Measurements from ENCODE around the gene RBM33. TPM values are rescaled to one million over a fixed set of nuclear protein-coding genes. Genes with fewer than 3 reads are reported as not detected.

The RBM33 gene
- total and polyA plus RNA-seq, 2 of the 4 experiments (the other 2 are of a cell fraction): 7.3 to 10.8 TPM

DNA sequence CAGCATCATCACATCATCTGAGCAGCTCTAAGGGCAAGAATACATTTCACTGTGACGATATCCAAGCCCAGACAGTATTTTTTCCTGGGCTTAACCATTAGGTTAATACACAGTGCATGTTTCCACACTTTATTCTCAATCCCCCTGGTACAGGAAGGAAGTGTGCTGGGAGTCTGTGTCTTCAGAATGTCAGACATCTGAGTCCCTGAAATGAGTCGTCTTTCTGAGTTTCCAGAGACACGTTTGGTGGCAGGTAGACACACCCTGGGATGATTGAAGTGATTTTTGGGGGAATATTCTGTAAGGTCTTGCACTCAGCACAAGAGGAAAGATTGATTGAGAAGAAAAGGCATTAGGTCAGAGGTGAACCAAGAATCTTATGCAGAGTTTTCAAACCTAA lies 180.9 kb downstream of the RBM33 start:
- no peak overlapping the region for H3K27ac ChIP-seq (ENCODE audit: insufficient read depth, low read length)
- no peak overlapping the region for H3K4me3 ChIP-seq (ENCODE audit: insufficient read depth, low read depth, low read length)
- no peak overlapping the region for H4K8ac ChIP-seq (ENCODE audit: low read depth in 2 of 2, low read length in 2 of 2)
- H2BK5ac ChIP-seq (ENCODE audit: low read depth, low read length, poor library complexity, severe bottlenecking): no peak overlapping the region
- no TSS peak for BruUV-seq (replicated peaks)
- H3K36me3 ChIP-seq (ENCODE audit: control insufficient read depth, insufficient read depth, low read length): no peaks in the 10 kb centered on the region
- no peaks in the 10 kb centered on the region for H3K4me1 ChIP-seq (ENCODE audit: control insufficient read depth, insufficient read depth, low read length)
- no peak overlapping the region for H2AK5ac ChIP-seq (ENCODE audit: low read depth, low read length)
- H2BK15ac ChIP-seq (ENCODE audit: low read depth, low read length): no peak overlapping the region
- intact Hi-C loops (cut with micrococcal nuclease) (no loop called here), dilution Hi-C loops (cut with HindIII; ENCODE audit: low sequenced_read_pairs, unreplicated experiment) (no loop called here), in situ Hi-C loops (cut with MboI; ENCODE audit: low sequenced_read_pairs) (no loop called here)
- TF ChIP-seq FOS (IDR thresholded peaks at IDR 0.05; ENCODE audit: low read depth, low read length) (no peak), RAD21 (IDR thresholded peaks at IDR 0.05; ENCODE audit: low read length) (no peak), MAZ (IDR thresholded peaks at IDR 0.05; ENCODE audit: borderline replicate concordance, low read depth, low read length) (no peak), NFE2L2 (IDR thresholded peaks at IDR 0.05; ENCODE audit: low read depth, low read length) (no peak)
- ATAC-seq (ENCODE audit: low read depth): no peak
- H3K23ac ChIP-seq (ENCODE audit: low read depth, low read length): no peak overlapping the region
- H4K5ac ChIP-seq (ENCODE audit: low read depth, low read length): no peak overlapping the region
- POLR2A ChIA-PET (ENCODE audit: unreplicated experiment): no interaction called here
- H3K27me3 ChIP-seq (ENCODE audit: control insufficient read depth, insufficient read depth, low read length): no peaks in the 10 kb centered on the region; the same call in 1 of the 2 replicates
- H3K14ac ChIP-seq (replicated peaks; ENCODE audit: low read depth, low read length): no peak overlapping the region
- no peaks in the 10 kb centered on the region for H3K9me1 ChIP-seq (ENCODE audit: insufficient read depth, low read length)
- DNase-seq: no peak
- no peak overlapping the region for H2AFZ ChIP-seq (replicated peaks; ENCODE audit: low read length, poor library complexity)
- H3K4me2 ChIP-seq (ENCODE audit: low read depth, low read length): no peak overlapping the region
- no peaks in the 10 kb centered on the region; the same call in 1 of the 2 replicates for H3K9me3 ChIP-seq (ENCODE audit: control insufficient read depth, insufficient read depth, low read length)
- H3K18ac ChIP-seq (ENCODE audit: low read depth, low read length): no peak overlapping the region
- no peaks in the 10 kb centered on the region for H4K20me1 ChIP-seq (ENCODE audit: insufficient read depth, low read length)
- no peak overlapping the region for H3K56ac ChIP-seq (ENCODE audit: extremely low read depth, insufficient read depth, low read length)
- CTCF ChIA-PET: no interaction called here
- no peak overlapping the region for H3K9ac ChIP-seq (ENCODE audit: low read depth, low read length)
- no peak overlapping the region for H4K91ac ChIP-seq (ENCODE audit: insufficient read depth, low read depth, low read length)
- H3K79me1 ChIP-seq (ENCODE audit: low read depth in 1 of 2, low read length in 2 of 2): no peaks in the 10 kb centered on the region
- no peak overlapping the region for H3K4ac ChIP-seq (ENCODE audit: low read depth, low read length)
- no peak overlapping the region for H2AK9ac ChIP-seq (replicated peaks; ENCODE audit: low read depth, low read length, poor library complexity)
- H2BK120ac ChIP-seq (ENCODE audit: low read depth, low read length): no peak overlapping the region
- no CpG with 5 or more reads among the region's 3 CpGs for WGBS, 2 experiments (ENCODE audit: extremely low coverage in 2 of 2, insufficient read length in 1 of 2)
- no peak overlapping the region for H2BK20ac ChIP-seq (ENCODE audit: low read depth, low read length)
